Measurements from ENCODE around the gene AOX1. TPM values are rescaled to one million over a fixed set of nuclear protein-coding genes. Genes with fewer than 3 reads are reported as not detected.

Gene AOX1
- total RNA-seq, 1 experiment from 2014 or later: 57.2 TPM

DNA sequence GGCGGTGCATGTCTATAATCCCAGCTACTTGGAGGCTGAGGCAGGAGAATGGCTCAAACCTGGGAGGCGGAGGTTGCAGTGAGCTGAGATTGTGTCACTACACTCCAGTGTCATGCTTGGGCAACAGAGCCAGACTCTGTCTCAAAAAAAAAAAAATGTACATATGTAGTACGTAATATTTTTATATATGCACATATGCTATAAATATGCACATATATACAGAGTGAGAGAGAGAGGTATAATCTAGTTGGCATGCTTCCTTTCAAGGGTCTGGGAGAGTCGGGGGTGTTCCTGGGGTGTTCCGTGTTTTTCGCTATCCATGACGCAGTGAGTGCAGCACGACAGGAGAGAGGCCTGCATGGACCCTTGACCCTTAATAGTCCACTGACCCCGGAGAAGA is 83.5 kb downstream of the AOX1 start:
- no peak for DNase-seq
- ATAC-seq: no peak
- Histone ChIP-seq H3K79me2 (ENCODE audit: low read length) (no peaks in the 10 kb centered on the region), H3K4me2 (ENCODE audit: low read length) (no peak overlapping the region), H4K20me1 (ENCODE audit: low read length) (no peaks in the 10 kb centered on the region), H3K9me3 (ENCODE audit: low read length) (no peaks in the 10 kb centered on the region), H3K27ac (ENCODE audit: low read length) (no peak overlapping the region), H3K27me3 (ENCODE audit: low read length) (no peaks in the 10 kb centered on the region), H3K9ac (ENCODE audit: low read length) (no peak overlapping the region), H3K4me1 (ENCODE audit: insufficient read depth, low read length) (peaks cover 31% of the 10 kb centered on the region), H3K9me2 (replicated peaks; ENCODE audit: low read length) (no peaks in the 10 kb centered on the region), H2AFZ (ENCODE audit: low read length) (no peak overlapping the region), H3F3A (ENCODE audit: low read length, unreplicated experiment) (no peaks in the 10 kb centered on the region), H3K4me3 (ENCODE audit: low read length) (no peak overlapping the region), H3K36me3 (ENCODE audit: low read depth, low read length) (0 out of 2 replicates have a peak, but pooled peaks cover 2% of the 10 kb centered on the region)
- intact Hi-C loops (cut with micrococcal nuclease): no loop called here
- no TSS peak for BruUV-seq (replicated peaks)
- TF ChIP-seq EZH2phosphoT487 (IDR thresholded peaks at IDR 0.05; ENCODE audit: borderline replicate concordance, low read length): no peak
- TF ChIP-seq, protein P1, sequence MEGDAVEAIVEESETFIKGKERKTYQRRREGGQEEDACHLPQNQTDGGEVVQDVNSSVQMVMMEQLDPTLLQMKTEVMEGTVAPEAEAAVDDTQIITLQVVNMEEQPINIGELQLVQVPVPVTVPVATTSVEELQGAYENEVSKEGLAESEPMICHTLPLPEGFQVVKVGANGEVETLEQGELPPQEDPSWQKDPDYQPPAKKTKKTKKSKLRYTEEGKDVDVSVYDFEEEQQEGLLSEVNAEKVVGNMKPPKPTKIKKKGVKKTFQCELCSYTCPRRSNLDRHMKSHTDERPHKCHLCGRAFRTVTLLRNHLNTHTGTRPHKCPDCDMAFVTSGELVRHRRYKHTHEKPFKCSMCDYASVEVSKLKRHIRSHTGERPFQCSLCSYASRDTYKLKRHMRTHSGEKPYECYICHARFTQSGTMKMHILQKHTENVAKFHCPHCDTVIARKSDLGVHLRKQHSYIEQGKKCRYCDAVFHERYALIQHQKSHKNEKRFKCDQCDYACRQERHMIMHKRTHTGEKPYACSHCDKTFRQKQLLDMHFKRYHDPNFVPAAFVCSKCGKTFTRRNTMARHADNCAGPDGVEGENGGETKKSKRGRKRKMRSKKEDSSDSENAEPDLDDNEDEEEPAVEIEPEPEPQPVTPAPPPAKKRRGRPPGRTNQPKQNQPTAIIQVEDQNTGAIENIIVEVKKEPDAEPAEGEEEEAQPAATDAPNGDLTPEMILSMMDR (conservative IDR thresholded peaks at IDR 0.05; ENCODE audit: low read depth, low read length): no peak
- TF ChIP-seq EZH2 (IDR thresholded peaks at IDR 0.05; ENCODE audit: low read length, unreplicated experiment): no peak
- CTCF ChIA-PET: no interaction called here
- POLR2A ChIA-PET (ENCODE audit: unreplicated experiment): no interaction called here

DNA sequence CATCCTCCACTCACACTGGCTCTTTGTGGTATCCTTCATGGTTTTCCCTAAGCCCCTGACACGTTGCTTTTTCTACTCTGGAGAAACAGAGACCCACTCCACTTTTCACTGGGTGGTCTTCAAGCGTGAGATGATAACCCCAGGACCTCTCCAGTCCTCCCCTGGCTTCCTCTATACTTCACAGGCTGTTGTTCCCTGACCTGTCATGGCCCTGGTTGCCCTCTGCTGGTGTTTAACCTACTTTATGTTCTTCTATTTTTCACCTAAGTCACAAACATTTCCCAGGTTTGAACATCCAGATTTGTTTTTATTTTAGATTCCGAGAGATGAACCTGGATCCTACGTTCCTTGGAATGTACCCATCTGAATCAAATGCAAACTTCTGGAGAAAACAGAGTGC is 84.5 kb downstream of the AOX1 start:
- TF ChIP-seq, protein P1 (conservative IDR thresholded peaks at IDR 0.05; ENCODE audit: low read depth, low read length): peak; percentile 33; the same call in 1 of the 2 replicates
- TF ChIP-seq EZH2 (IDR thresholded peaks at IDR 0.05; ENCODE audit: low read length, unreplicated experiment): no peak
- Histone ChIP-seq H3K4me2 (ENCODE audit: low read length) (no peak overlapping the region), H3K9ac (ENCODE audit: low read length) (no peak overlapping the region), H4K20me1 (ENCODE audit: low read length) (no peaks in the 10 kb centered on the region), H3K36me3 (ENCODE audit: low read depth, low read length) (no peaks in the 10 kb centered on the region), H3K9me2 (replicated peaks; ENCODE audit: low read length) (no peaks in the 10 kb centered on the region), H3K27ac (ENCODE audit: low read length) (no peak overlapping the region), H3K4me3 (ENCODE audit: low read length) (no peak overlapping the region), H2AFZ (ENCODE audit: low read length) (no peak overlapping the region), H3F3A (ENCODE audit: low read length, unreplicated experiment) (no peaks in the 10 kb centered on the region), H3K27me3 (ENCODE audit: low read length) (no peaks in the 10 kb centered on the region), H3K79me2 (ENCODE audit: low read length) (no peaks in the 10 kb centered on the region), H3K9me3 (ENCODE audit: low read length) (no peaks in the 10 kb centered on the region), H3K4me1 (ENCODE audit: insufficient read depth, low read length) (peaks cover 25% of the 10 kb centered on the region)
- DNase-seq (peak; percentile 15), ATAC-seq (no peak)
- intact Hi-C loops (cut with micrococcal nuclease): no loop called here
- POLR2A ChIA-PET (ENCODE audit: unreplicated experiment): no interaction called here
- BruUV-seq (replicated peaks): no TSS peak
- CTCF ChIA-PET: no interaction called here

DNA sequence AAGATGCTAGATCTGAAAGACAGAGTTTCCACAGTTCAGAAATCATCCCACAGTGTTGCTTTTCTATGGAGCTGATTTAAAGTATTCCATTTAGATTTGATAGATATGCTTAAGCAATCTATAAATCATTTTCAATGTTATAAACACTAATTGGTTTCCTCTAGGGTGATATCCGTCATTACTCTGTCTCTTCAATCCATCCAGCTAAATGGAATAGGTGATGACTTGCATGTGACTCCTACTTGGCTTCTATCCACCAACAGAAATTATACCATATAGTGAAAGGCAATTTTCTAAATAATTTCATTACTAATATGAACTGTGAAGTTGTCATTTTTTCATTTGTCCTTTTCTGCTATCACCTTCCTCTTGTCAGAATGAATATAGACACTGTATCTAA is 84.9 kb downstream of the AOX1 start:
- TF ChIP-seq EZH2phosphoT487 (IDR thresholded peaks at IDR 0.05; ENCODE audit: borderline replicate concordance, low read length) (no peak), EZH2 (IDR thresholded peaks at IDR 0.05; ENCODE audit: low read length, unreplicated experiment) (no peak)
- TF ChIP-seq, protein P1 (conservative IDR thresholded peaks at IDR 0.05; ENCODE audit: low read depth, low read length): 0 out of 2 replicates have a peak, but pooled peaks have one; percentile 6
- CTCF ChIA-PET: no interaction called here
- no peaks in the 10 kb centered on the region for H3K36me3 ChIP-seq (ENCODE audit: low read depth, low read length)
- no peaks in the 10 kb centered on the region for H4K20me1 ChIP-seq (ENCODE audit: low read length)
- no peaks in the 10 kb centered on the region for H3K9me3 ChIP-seq (ENCODE audit: low read length)
- H3K27me3 ChIP-seq (ENCODE audit: low read length): no peaks in the 10 kb centered on the region
- H3K4me1 ChIP-seq (ENCODE audit: insufficient read depth, low read length): peaks cover 20% of the 10 kb centered on the region
- H2AFZ ChIP-seq (ENCODE audit: low read length): no peak overlapping the region
- no peak overlapping the region for H3K4me2 ChIP-seq (ENCODE audit: low read length)
- DNase-seq: peak; percentile 11
- H3K4me3 ChIP-seq (ENCODE audit: low read length): no peak overlapping the region
- ATAC-seq: no peak
- H3K9ac ChIP-seq (ENCODE audit: low read length): no peak overlapping the region
- H3K9me2 ChIP-seq (replicated peaks; ENCODE audit: low read length): no peaks in the 10 kb centered on the region
- TSS peak; percentile 12 for BruUV-seq (replicated peaks)
- POLR2A ChIA-PET (ENCODE audit: unreplicated experiment): no interaction called here
- no peaks in the 10 kb centered on the region for H3F3A ChIP-seq (ENCODE audit: low read length, unreplicated experiment)
- H3K27ac ChIP-seq (ENCODE audit: low read length): no peak overlapping the region
- intact Hi-C loops (cut with micrococcal nuclease): no loop called here
- H3K79me2 ChIP-seq (ENCODE audit: low read length): no peaks in the 10 kb centered on the region
